WTC11 (cell line): Measurements from ENCODE around the gene EXD3. TPM values are rescaled to one million over a fixed set of nuclear protein-coding genes. Genes with fewer than 3 reads are reported as not detected.
"Not testable (repeated sequence)": the region's sequence is repeated elsewhere in the genome, so short reads cannot be mapped to it uniquely, and the experiment has no call there.

Experiments used
- ATAC-seq: fragments of 200-7000 bp; cut with Tn5 transposase; 2 replicates; pipeline ENCODE4 v1.10.0; 2021; ENCODE audit warnings: mild to moderate bottlenecking, moderate library complexity
- CTCF ChIA-PET: fragments of 300-600 bp; sonication (Branson Sonifier 250); formaldehyde crosslinking; loops from one replicate; lab custom pipeline; 2021; ENCODE audit warnings: antibody characterized with exemption; lab: Charles Lee
- POLR2A ChIA-PET: fragments of 350-600 bp; sonication (Branson Sonifier 250); formaldehyde crosslinking; loops from one replicate; lab custom pipeline; 2021; ENCODE audit warnings: antibody characterized with exemption; lab: Charles Lee
- DNase-seq: peaks from one replicate; pipeline ENCODE4 v3.0.0; 2021; ENCODE audit warnings: low spot score
- H3K27ac Mint-ChIP-seq: 2 replicates; pipeline ENCODE4 v1.8.0; 2021; ENCODE audit warnings: mixed read lengths
- H3K27me3 Mint-ChIP-seq: 2 replicates; pipeline ENCODE4 v1.8.0; 2021; ENCODE audit warnings: low read depth, mild to moderate bottlenecking, moderate library complexity, mixed read lengths
- H3K36me3 Mint-ChIP-seq: 2 replicates; pipeline ENCODE4 v1.8.0; 2021; ENCODE audit warnings: mixed read lengths
- H3K4me1 Mint-ChIP-seq: 2 replicates; pipeline ENCODE4 v1.8.0; 2022; ENCODE audit warnings: mixed read lengths
- H3K4me3 Mint-ChIP-seq: 2 replicates; pipeline ENCODE4 v1.8.0; 2021; ENCODE audit warnings: mild to moderate bottlenecking, moderate library complexity, mixed read lengths
- H3K9me3 Mint-ChIP-seq: 2 replicates; pipeline ENCODE4 v1.8.0; 2021; ENCODE audit warnings: mixed read lengths
- CREB1 ChIP-seq: sonication (generic); formaldehyde crosslinking; IDR thresholded peaks from 2 replicates; pipeline ENCODE4 v1.8.0; 2023; ENCODE audit warnings: mild to moderate bottlenecking, missing genetic modification reagents
- EMX1 ChIP-seq: fragments of 250-450 bp; sonication (Bioruptor Pico); IDR thresholded peaks from 2 replicates; pipeline ENCODE4 v1.8.0; 2021; ENCODE audit warnings: mild to moderate bottlenecking
- FOXP1 ChIP-seq: sonication (generic); formaldehyde crosslinking; IDR thresholded peaks from 2 replicates; pipeline ENCODE4 v1.8.0; 2022; ENCODE audit warnings: missing genetic modification reagents, mild to moderate bottlenecking, moderate library complexity, borderline replicate concordance
- IRF2 ChIP-seq: sonication (generic); formaldehyde crosslinking; IDR thresholded peaks from 2 replicates; pipeline ENCODE4 v1.8.0; 2022; ENCODE audit warnings: low read depth, missing genetic modification reagents, borderline replicate concordance
- KAT7 ChIP-seq: sonication (generic); formaldehyde crosslinking; IDR thresholded peaks from 2 replicates; pipeline ENCODE4 v1.8.1; 2023; ENCODE audit warnings: missing genetic modification reagents, mild to moderate bottlenecking, borderline replicate concordance
- NFATC4 ChIP-seq: fragments of 250-450 bp; sonication (Bioruptor Pico); IDR thresholded peaks from 2 replicates; pipeline ENCODE4 v1.9.0; 2021; ENCODE audit warnings: mild to moderate bottlenecking
- NR2C2 ChIP-seq: sonication (generic); formaldehyde crosslinking; IDR thresholded peaks from 2 replicates; pipeline ENCODE4 v1.8.0; 2022; ENCODE audit warnings: mild to moderate bottlenecking, missing genetic modification reagents
- NR3C1 ChIP-seq: sonication (generic); formaldehyde crosslinking; conservative IDR thresholded peaks from 2 replicates; pipeline ENCODE4 v1.8.1; 2023; ENCODE audit warnings: low read depth, mild to moderate bottlenecking, missing genetic modification reagents
- RELA ChIP-seq: sonication (generic); formaldehyde crosslinking; IDR thresholded peaks from 2 replicates; pipeline ENCODE4 v1.8.1; 2022; ENCODE audit warnings: missing genetic modification reagents, mild to moderate bottlenecking, borderline replicate concordance
- SMAD3 ChIP-seq: sonication (generic); formaldehyde crosslinking; IDR thresholded peaks from 2 replicates; pipeline ENCODE4 v1.8.0; 2022; ENCODE audit warnings: missing genetic modification reagents, mild to moderate bottlenecking, borderline replicate concordance
- ZNF121 ChIP-seq: sonication (generic); formaldehyde crosslinking; IDR thresholded peaks from 2 replicates; pipeline ENCODE4 v1.8.0; 2023; ENCODE audit warnings: missing genetic modification reagents
- ZNF263 ChIP-seq: sonication (generic); formaldehyde crosslinking; IDR thresholded peaks from 2 replicates; pipeline ENCODE4 v1.8.1; 2022; ENCODE audit warnings: low read depth, mild to moderate bottlenecking, moderate library complexity, missing genetic modification reagents
- total RNA-seq: library from RNA; stranded (reverse); gene quantifications from 3 replicates; pipeline ENCODE4 v1.2.3, GENCODE V29; 2021
- TF ChIP-seq, protein P1 (sequence below): fragments of 250-450 bp; sonication (Bioruptor Pico); IDR thresholded peaks from 2 replicates; pipeline ENCODE4 v1.8.0; 2021; ENCODE audit warnings: mild to moderate bottlenecking
- TF ChIP-seq, protein P2 (sequence below): sonication (generic); formaldehyde crosslinking; IDR thresholded peaks from 2 replicates; pipeline ENCODE4 v1.8.0; 2022; ENCODE audit warnings: mild to moderate bottlenecking, missing genetic modification reagents
- TF ChIP-seq, protein P3 (sequence below): fragments of 200-600 bp; IDR thresholded peaks from 2 replicates; pipeline ENCODE4 v1.8.0; 2022; ENCODE audit warnings: antibody characterized with exemption
- TF ChIP-seq, protein P4 (sequence below): fragments of 250-450 bp; sonication (Bioruptor Pico); IDR thresholded peaks from 2 replicates; pipeline ENCODE4 v2.1.2; 2022; ENCODE audit warnings: mild to moderate bottlenecking, moderate library complexity
- TF ChIP-seq, protein P5 (sequence below): sonication (generic); formaldehyde crosslinking; IDR thresholded peaks from 2 replicates; pipeline ENCODE4 v1.8.0; 2022; ENCODE audit warnings: mild to moderate bottlenecking, missing genetic modification reagents
- TF ChIP-seq, protein P6 (sequence below): sonication (generic); formaldehyde crosslinking; IDR thresholded peaks from 2 replicates; pipeline ENCODE4 v1.8.0; 2023; ENCODE audit warnings: missing genetic modification reagents, mild to moderate bottlenecking, borderline replicate concordance

Gene EXD3
- total RNA-seq, 1 experiment from 2014 or later: 21.2 TPM

DNA sequence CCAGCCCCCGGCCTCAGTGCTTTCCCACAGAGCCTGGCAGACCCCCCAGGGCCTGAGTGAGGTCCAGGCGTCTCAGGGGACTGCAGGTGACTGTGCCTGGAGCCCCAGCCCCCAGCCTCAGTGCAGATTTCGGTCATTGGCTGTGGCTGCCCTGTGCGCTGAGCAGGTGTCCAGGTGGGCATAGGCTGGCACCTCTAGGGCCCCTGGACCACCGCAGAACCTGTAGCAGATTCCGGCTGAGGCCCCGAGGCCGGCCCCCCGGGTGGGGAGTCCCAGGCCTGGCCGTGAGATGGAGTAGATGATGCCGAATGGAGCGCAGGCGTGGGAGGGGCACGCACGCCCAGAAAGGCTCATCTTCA, 12.1 kb downstream of the EXD3 start:
- H3K9me3 Mint-ChIP-seq: no peaks in the 10 kb centered on the region
- TF ChIP-seq CREB1 (CRISPR knock-in tag) (no peak), SMAD3 (CRISPR knock-in tag) (no peak), FOXP1 (no peak), NR3C1 (CRISPR knock-in tag) (no peak), NR2C2 (CRISPR knock-in tag) (no peak), IRF2 (CRISPR knock-in tag) (no peak), ZNF121 (CRISPR knock-in tag) (no peak), NFATC4 (no peak), KAT7 (no peak), RELA (no peak), ZNF263 (CRISPR knock-in tag) (no peak), EMX1 (CRISPR knock-in tag) (no peak)
- TF ChIP-seq, protein P1, sequence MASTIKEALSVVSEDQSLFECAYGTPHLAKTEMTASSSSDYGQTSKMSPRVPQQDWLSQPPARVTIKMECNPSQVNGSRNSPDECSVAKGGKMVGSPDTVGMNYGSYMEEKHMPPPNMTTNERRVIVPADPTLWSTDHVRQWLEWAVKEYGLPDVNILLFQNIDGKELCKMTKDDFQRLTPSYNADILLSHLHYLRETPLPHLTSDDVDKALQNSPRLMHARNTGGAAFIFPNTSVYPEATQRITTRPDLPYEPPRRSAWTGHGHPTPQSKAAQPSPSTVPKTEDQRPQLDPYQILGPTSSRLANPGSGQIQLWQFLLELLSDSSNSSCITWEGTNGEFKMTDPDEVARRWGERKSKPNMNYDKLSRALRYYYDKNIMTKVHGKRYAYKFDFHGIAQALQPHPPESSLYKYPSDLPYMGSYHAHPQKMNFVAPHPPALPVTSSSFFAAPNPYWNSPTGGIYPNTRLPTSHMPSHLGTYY (CRISPR knock-in tag): no peak
- TF ChIP-seq, protein P2, sequence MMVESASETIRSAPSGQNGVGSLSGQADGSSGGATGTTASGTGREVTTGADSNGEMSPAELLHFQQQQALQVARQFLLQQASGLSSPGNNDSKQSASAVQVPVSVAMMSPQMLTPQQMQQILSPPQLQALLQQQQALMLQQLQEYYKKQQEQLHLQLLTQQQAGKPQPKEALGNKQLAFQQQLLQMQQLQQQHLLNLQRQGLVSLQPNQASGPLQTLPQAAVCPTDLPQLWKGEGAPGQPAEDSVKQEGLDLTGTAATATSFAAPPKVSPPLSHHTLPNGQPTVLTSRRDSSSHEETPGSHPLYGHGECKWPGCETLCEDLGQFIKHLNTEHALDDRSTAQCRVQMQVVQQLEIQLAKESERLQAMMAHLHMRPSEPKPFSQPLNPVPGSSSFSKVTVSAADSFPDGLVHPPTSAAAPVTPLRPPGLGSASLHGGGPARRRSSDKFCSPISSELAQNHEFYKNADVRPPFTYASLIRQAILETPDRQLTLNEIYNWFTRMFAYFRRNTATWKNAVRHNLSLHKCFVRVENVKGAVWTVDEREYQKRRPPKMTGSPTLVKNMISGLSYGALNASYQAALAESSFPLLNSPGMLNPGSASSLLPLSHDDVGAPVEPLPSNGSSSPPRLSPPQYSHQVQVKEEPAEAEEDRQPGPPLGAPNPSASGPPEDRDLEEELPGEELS (CRISPR knock-in tag): no peak
- TF ChIP-seq, protein P3, sequence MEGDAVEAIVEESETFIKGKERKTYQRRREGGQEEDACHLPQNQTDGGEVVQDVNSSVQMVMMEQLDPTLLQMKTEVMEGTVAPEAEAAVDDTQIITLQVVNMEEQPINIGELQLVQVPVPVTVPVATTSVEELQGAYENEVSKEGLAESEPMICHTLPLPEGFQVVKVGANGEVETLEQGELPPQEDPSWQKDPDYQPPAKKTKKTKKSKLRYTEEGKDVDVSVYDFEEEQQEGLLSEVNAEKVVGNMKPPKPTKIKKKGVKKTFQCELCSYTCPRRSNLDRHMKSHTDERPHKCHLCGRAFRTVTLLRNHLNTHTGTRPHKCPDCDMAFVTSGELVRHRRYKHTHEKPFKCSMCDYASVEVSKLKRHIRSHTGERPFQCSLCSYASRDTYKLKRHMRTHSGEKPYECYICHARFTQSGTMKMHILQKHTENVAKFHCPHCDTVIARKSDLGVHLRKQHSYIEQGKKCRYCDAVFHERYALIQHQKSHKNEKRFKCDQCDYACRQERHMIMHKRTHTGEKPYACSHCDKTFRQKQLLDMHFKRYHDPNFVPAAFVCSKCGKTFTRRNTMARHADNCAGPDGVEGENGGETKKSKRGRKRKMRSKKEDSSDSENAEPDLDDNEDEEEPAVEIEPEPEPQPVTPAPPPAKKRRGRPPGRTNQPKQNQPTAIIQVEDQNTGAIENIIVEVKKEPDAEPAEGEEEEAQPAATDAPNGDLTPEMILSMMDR: no peak
- TF ChIP-seq, protein P4, sequence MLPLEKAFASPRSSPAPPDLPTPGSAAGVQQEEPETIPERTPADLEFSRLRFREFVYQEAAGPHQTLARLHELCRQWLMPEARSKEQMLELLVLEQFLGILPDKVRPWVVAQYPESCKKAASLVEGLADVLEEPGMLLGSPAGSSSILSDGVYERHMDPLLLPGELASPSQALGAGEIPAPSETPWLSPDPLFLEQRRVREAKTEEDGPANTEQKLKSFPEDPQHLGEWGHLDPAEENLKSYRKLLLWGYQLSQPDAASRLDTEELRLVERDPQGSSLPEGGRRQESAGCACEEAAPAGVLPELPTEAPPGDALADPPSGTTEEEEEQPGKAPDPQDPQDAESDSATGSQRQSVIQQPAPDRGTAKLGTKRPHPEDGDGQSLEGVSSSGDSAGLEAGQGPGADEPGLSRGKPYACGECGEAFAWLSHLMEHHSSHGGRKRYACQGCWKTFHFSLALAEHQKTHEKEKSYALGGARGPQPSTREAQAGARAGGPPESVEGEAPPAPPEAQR (CRISPR knock-in tag): no peak
- TF ChIP-seq, protein P5, sequence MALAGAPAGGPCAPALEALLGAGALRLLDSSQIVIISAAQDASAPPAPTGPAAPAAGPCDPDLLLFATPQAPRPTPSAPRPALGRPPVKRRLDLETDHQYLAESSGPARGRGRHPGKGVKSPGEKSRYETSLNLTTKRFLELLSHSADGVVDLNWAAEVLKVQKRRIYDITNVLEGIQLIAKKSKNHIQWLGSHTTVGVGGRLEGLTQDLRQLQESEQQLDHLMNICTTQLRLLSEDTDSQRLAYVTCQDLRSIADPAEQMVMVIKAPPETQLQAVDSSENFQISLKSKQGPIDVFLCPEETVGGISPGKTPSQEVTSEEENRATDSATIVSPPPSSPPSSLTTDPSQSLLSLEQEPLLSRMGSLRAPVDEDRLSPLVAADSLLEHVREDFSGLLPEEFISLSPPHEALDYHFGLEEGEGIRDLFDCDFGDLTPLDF (CRISPR knock-in tag): no peak
- TF ChIP-seq, protein P6, sequence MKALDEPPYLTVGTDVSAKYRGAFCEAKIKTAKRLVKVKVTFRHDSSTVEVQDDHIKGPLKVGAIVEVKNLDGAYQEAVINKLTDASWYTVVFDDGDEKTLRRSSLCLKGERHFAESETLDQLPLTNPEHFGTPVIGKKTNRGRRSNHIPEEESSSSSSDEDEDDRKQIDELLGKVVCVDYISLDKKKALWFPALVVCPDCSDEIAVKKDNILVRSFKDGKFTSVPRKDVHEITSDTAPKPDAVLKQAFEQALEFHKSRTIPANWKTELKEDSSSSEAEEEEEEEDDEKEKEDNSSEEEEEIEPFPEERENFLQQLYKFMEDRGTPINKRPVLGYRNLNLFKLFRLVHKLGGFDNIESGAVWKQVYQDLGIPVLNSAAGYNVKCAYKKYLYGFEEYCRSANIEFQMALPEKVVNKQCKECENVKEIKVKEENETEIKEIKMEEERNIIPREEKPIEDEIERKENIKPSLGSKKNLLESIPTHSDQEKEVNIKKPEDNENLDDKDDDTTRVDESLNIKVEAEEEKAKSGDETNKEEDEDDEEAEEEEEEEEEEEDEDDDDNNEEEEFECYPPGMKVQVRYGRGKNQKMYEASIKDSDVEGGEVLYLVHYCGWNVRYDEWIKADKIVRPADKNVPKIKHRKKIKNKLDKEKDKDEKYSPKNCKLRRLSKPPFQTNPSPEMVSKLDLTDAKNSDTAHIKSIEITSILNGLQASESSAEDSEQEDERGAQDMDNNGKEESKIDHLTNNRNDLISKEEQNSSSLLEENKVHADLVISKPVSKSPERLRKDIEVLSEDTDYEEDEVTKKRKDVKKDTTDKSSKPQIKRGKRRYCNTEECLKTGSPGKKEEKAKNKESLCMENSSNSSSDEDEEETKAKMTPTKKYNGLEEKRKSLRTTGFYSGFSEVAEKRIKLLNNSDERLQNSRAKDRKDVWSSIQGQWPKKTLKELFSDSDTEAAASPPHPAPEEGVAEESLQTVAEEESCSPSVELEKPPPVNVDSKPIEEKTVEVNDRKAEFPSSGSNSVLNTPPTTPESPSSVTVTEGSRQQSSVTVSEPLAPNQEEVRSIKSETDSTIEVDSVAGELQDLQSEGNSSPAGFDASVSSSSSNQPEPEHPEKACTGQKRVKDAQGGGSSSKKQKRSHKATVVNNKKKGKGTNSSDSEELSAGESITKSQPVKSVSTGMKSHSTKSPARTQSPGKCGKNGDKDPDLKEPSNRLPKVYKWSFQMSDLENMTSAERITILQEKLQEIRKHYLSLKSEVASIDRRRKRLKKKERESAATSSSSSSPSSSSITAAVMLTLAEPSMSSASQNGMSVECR (CRISPR knock-in tag): no peak
- ChIA-PET CTCF (interaction anchor here (1.4 to 1.8 kb wide), 2 partner anchors 12 to 124 kb away, joined by 5 to 8 read pairs; partner anchors contain the start of genes EXD3 and NOXA1), POLR2A (no interaction called here)
- no peak overlapping the region for H3K4me3 Mint-ChIP-seq
- no peaks in the 10 kb centered on the region for H3K36me3 Mint-ChIP-seq
- ATAC-seq (no peak), DNase-seq (no peak)
- H3K27ac Mint-ChIP-seq: no peak overlapping the region
- H3K4me1 Mint-ChIP-seq: no peaks in the 10 kb centered on the region
- peaks cover 5% of the 10 kb centered on the region; the same call in 1 of the 2 replicates for H3K27me3 Mint-ChIP-seq

DNA sequence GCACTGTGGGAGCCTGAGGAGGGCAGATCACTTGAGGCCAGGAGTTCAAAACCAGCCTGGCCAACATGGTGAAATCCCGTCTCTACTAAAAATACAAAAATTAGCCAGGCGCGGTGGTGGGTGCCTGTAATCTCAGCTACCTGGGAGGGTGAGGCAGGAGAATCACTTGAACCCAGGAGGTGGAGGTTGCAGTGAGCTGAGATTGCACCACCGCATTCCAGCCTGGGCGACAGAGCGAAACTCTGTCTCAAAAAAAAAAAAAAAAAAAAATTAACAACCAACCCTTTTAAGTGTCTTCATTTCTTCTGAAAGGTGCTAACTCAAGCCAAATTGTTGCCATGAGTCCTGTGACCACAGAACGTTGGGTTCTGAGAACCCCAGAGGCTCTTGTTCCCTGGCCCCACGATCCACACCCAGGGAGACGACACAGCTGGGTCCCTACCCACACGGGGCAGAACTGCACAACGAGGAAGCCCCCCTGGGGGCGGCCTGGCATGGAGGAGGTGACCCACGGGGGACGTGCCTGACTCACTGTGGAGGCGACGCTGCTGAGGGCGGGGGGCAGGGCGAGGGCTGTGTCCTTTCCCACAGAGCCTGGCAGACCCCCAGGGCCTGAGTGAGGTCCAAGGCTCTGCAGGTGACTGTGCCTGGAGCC, 12.6 kb downstream of the EXD3 start:
- POLR2A ChIA-PET: interaction anchor here (0.6 to 0.7 kb wide), 2 partner anchors 106 to 209 kb away, joined by 3 to 8 read pairs; no protein-coding TSS in a partner anchor
- H3K27ac Mint-ChIP-seq, H3K4me1 Mint-ChIP-seq, H3K9me3 Mint-ChIP-seq, H3K4me3 Mint-ChIP-seq, ATAC-seq, DNase-seq, H3K27me3 Mint-ChIP-seq, H3K36me3 Mint-ChIP-seq: not testable (repeated sequence)
- CTCF ChIA-PET: interaction anchor here (0.7 to 1.8 kb wide), 2 partner anchors 13 to 137 kb away, joined by 3 to 8 read pairs; partner anchors contain the start of genes EXD3 and NOXA1
